ENCODE measurements around the gene GALNT18. TPM values are rescaled to one million over a fixed set of nuclear protein-coding genes. Genes with fewer than 3 reads are reported as not detected.

Gene GALNT18
- total RNA-seq, 1 donor from 2014 or later: 240 TPM

GRCh38 chr11:11313902-11314692 lies 307.7 kb downstream of the GALNT18 start:
- peak in 1 of 2 donors; percentile 18 for DNase-seq (ENCODE audit: low read depth in 2 of 2)

DNA sequence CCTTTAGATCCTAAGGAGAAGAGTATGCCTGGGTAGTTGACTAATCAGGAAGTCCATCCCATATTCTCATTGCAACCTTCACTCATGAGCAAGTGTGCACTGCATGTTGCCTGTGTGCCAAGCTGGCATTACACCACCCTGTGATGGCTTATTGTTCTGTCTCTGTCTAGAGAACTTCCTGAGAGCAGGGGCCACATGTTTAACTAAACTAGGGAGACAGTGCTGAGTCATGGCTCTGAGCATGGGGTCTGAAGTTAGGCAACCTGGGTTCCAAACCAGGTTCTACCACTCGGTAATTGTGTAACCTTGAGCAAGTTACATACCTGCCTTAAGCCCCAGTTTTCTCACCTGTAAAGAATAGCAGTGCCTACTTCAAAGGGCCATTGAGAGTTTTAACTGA lies 308.4 kb downstream of the GALNT18 start:
- peak; percentile 32 to 55 for DNase-seq (ENCODE audit: low read depth in 2 of 2)

DNA sequence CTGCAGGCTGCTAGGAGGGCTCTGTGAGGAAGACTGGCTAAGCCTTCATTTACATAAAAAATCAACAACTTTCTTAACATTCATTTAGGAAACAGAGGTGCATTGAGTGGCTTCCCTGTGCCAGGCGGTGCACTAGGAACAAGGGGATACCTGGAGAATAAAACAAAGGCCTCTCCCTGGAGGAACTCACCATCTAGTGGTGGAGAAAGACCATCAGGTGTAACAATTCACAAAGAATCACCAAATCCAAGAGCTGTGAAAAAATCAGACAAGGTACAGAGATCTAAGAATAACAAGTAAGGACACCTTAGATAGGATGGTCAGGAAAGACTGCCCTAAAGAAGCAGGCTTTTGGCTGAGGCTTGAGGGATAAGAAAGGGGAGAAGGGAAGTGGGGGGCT lies 309.1 kb downstream of the GALNT18 start:
- no peak for DNase-seq (ENCODE audit: low read depth in 2 of 2)

DNA sequence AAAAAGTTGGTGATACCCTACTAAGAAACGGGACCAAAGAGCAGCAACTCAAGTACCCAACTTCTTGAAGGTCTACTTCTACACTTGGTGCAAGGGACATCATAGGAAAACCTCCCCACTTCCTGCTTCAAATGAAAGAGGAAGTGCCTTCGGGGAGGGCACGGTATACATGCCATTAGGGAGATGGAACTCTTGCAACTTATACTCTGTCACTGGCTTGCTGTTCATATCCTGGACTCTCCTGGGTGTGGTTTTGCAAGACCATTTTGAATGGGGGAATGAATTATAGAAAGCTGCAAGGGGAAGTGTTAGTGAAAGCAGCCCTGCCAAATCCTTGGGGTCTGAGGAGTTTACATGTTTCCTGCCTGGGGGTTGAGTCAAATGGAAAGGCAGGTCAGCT lies 310.6 kb downstream of the GALNT18 start:
- no peak for DNase-seq (ENCODE audit: low read depth in 2 of 2)

DNA sequence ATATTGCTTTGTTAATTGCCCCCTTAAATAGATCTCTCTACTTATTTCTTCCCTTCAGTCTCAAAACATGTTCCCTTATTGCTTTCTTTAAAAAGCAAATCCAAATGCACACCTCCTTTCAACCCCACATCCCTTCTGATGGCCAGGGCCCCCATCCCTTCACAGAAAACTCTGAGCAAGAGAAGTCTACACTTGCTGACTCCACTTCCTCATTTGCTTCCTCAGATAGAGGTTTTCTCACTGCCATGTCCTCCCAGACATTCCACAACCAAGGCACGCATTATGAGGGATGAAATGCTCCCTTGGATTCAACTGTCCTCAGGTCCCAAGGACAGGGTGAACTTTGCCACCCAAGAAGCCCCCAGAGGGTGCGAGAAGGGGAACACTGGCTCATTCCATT lies 311.9 kb downstream of the GALNT18 start:
- DNase-seq (ENCODE audit: low read depth in 2 of 2): no peak

DNA sequence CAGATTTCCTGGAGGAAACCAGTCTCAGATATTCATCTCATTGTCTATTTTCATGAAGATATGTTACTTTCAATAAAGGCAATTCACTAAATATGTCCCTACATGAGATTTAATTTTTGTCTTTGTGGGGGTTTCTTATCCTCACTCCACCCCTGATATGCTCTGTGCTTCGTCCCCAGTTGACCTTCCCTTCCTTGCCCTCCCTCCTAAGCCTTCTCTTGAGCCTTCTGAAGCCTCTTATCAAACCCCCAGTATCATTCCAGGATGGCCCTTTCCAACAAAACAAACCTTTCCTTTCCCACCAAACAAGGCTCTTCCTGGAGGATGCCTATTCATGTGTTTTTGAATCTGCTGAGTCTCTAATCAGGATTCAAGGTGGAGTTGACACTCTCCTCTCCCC lies 313.6 kb downstream of the GALNT18 start:
- no peak for DNase-seq (ENCODE audit: low read depth in 2 of 2)

GRCh38 chr11:11306855-11307254 lies 314.9 kb downstream of the GALNT18 start:
- no peak for DNase-seq (ENCODE audit: low read depth in 2 of 2)

DNA sequence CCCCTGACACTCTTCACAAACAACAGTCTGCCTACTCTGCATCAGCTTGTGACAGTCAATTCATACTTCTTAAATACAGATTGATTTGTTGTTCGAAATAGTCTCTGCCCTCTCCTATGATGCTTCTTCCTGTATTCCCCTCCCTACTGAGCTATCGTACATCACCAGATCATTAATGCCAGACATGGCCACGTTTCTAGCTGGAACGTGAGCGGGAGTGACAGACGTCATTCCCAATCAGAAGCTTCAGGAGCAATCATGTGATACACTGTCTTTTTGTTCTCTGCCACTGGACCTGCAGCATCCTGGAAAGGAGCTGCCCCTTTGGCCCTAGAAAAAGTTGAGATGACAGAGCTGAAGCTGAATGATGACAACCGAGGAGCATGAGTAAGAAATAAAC lies 317.3 kb downstream of the GALNT18 start:
- DNase-seq (ENCODE audit: low read depth in 2 of 2): no peak

DNA sequence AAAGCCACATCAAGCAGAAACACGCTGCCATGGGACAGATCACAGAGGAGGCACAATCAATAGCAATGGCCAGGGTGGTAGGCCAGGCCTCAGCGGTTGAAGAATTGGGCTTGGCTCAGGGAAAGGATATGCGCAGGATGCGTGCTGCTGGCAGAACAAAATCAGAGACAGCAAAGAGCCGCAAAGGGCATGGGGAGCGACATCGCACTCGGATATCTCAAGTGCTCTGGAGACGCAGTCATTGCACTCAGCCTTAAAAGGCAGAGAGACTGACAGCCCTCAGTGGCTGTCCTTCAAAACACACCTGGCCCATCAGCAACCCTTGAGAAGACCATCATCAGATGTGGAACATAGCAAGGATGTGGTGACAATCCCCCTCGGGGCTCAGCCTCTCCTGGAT lies 319.2 kb downstream of the GALNT18 start:
- DNase-seq (ENCODE audit: low read depth in 2 of 2): no peak

GRCh38 chr11:11301212-11301611 lies 320.6 kb downstream of the GALNT18 start:
- no peak for DNase-seq (ENCODE audit: low read depth in 2 of 2)

- DNase-seq (ENCODE audit: low read depth in 2 of 2): no peak
Measured at GRCh38 chr11:11297578-11297977, 324.2 kb downstream of the GALNT18 start.

- DNase-seq (ENCODE audit: low read depth in 2 of 2): no peak
Measured at GRCh38 chr11:11296434-11296833, 325.4 kb downstream of the GALNT18 start.

DNA sequence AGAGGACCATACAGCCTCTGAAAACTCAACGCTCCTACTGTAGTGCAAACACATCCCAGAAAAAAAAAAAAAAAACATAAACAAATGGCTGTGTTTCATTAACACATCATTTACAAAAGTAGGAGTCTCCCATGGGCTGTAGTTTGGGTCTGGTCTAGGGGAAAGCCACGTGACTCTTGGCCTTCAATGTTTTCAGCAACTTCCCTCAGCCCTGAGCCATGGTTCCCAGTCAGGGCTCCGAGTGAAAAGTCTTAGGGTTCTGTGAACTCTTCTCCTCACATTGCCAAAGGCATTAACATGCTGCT lies 327.3 kb downstream of the GALNT18 start:
- no peak for DNase-seq (ENCODE audit: low read depth in 2 of 2)

DNA sequence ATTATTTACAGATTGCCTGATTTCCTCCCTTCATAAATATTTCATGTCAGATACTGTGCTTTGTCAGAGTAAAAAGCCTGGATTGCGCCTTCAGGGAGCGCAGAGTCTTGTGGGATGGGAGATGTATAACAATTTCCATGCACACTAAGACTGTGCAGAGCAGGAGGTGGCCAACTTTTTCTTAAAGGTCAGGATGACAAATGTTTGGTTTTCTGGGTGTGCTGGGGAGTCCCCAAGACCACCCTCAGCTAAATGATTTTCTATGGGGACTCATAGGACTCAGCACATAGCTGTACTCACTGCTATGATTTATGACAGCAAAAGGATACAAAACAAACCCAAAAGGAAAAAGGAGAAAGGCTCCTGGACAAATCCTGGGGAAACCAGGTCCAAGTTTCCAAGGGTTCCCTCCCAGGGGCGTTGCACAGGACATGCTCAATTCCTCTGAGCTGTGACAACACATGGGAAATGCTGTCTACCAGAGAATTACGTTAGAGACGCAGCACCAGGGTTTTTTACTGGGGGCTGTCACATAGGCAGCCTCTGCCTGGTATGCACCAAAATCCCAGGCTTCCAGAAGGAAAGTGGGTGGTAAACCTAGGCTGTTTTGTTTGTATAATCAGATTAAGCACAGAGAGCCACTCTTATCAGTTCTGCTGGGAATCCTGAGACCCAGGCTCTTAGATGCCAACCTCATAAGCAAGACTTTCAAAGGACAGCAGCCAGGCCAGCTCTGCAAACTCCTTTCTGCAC lies 327.8 kb downstream of the GALNT18 start:
- no peak for DNase-seq (ENCODE audit: low read depth in 2 of 2)

DNA sequence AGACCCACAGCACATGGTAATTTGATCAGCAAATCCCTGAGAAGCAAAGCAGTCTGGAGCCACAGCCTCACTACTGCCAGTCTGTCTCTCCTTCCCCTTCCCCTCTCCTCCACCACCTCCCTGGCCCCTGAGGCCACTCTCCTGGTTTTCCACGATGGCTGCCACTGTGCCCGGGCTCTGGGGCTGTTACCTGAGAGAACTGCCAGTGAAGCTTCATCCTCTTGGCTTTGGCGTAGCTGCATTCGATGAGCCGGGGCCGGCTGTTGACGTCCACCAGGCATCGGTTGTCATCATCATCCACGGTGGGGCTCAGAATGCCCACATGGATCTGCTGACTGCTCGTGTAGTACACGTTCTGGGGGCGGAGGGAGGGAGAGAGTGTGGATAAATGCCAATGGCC lies 329.0 kb downstream of the GALNT18 start:
- DNase-seq (ENCODE audit: low read depth in 2 of 2): no peak

DNA sequence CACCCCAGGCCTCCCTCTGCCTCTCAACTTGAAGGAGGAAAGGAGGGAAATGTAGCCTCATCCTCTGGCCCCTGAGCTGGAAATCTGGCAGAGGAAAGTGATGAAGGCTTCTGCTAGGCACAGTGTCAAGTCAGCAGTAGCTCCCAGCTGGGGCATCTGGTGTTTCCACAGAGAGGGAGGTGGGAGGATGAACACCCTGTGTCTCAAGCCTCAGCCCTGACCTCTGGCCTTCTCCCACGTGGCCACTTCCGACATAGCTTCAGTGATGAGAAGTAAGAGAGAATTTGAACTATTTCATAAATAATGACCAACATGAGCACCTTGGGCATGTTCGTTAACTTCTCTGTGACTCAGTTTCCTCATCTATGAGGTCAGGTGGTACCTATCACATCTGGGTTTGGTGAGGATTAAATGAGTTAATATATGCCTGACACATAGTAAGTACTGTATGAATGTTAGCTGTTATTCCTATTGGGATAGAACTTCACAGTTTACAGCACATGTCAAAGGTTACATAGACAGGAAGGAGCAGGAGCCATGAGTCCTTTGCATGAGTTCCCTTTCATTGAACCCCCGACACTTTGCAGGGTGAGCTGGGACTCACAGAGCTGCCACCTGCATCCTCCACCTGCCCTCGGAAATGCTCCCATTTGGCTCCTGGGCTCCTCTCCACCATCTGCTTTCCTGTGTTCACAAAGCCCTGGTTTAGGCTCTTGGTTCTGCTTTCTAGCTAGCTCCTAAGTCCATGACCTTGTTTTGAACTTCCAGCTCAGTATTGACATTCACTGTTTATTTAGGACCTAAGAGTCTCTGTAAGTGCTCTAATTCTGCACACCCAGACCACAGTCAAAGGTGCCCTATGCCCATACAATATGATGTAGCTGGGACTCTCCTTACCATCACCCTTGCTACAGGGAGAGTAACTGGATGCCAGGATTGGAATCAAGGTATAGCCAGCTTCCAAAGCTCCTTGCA lies 330.5 kb downstream of the GALNT18 start:
- peak; percentile 20 to 88 for DNase-seq (ENCODE audit: low read depth in 2 of 2)

DNA sequence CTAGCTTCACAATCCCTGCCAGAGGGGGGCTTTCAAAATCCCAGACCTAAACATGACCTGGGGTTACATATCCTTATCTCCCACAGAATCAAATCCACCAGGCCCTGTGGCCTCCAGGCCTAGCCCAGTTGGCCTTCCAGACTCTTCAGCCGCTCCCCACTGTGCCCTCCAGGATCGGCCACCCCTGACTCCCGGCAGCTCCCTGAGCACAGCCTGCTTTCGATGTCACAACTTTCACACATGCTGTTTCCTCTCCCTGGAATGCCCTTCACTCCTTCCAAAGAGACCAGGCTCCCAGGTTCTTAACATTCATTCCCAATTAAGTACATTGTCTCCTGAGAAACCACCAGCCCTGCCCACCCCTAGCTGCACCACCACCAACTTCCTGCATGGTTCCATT lies 331.5 kb downstream of the GALNT18 start:
- no peak for DNase-seq (ENCODE audit: low read depth in 2 of 2)

GRCh38 chr11:11289669-11290068 lies 332.1 kb downstream of the GALNT18 start:
- no peak for DNase-seq (ENCODE audit: low read depth in 2 of 2)

- DNase-seq (ENCODE audit: low read depth in 2 of 2): no peak
Measured at GRCh38 chr11:11288972-11289616, 332.7 kb downstream of the GALNT18 start.

- no peak for DNase-seq (ENCODE audit: low read depth in 2 of 2)
Measured at GRCh38 chr11:11284481-11284880, 337.3 kb downstream of the GALNT18 start.

GRCh38 chr11:11281626-11282025 lies 340.2 kb downstream of the GALNT18 start:
- no peak for DNase-seq (ENCODE audit: low read depth in 2 of 2)

DNA sequence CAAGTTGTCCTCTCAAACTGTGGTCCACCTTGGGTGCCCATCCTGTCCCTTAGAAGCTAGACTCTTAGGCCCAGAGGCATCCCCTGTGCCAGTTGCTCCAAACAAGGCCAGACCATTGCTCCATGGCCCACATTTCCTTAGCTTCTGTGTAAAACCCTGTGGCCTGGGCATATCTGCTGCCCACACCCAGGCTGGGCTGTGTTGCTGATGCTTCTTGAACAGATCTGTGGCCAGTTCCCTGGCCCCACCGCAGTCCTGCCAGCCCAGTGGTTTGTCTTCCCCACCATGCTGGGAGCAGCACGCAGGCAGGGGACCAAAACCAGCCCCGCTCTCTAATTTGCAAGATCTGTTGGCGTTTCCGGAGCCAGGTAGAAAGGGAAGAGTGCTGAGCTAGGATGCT lies 341.0 kb downstream of the GALNT18 start:
- no peak for DNase-seq (ENCODE audit: low read depth in 2 of 2)
